Measurements from ENCODE around the gene GRM1.

Gene GRM1

GRCh38 chr6:146110990-146111389, 82.1 kb downstream of the GRM1 start:
- Histone ChIP-seq H3K9me2 (replicated peaks; ENCODE audit: control insufficient read depth, low read length) (no peaks in the 10 kb centered on the region), H3F3A (ENCODE audit: control insufficient read depth, insufficient read depth) (no peaks in the 10 kb centered on the region), H4K20me1 (ENCODE audit: control insufficient read depth, insufficient read depth, low read depth, low read length) (no peaks in the 10 kb centered on the region), H3K4me2 (ENCODE audit: low read length) (no peak overlapping the region), H3K4me1 (ENCODE audit: control insufficient read depth, low read length) (no peaks in the 10 kb centered on the region), H3K4me3 (ENCODE audit: low read length) (no peak overlapping the region), H3K79me2 (ENCODE audit: control insufficient read depth, low read length) (no peaks in the 10 kb centered on the region), H3K27me3 (ENCODE audit: control insufficient read depth, low read length) (no peaks in the 10 kb centered on the region), H3K27ac (ENCODE audit: low read depth, low read length) (no peak overlapping the region), H3K9me3 (ENCODE audit: control insufficient read depth, insufficient read depth, low read length) (no peaks in the 10 kb centered on the region), H3K36me3 (ENCODE audit: control insufficient read depth, low read length) (no peaks in the 10 kb centered on the region)
- no peak for TF ChIP-seq CTCF (IDR thresholded peaks at IDR 0.05; ENCODE audit: low read depth, low read length, poor library complexity, severe bottlenecking)
- TF ChIP-seq EZH2phosphoT487 (IDR thresholded peaks at IDR 0.05; ENCODE audit: borderline replicate concordance, low read length) = no peak

GRCh38 chr6:146111881-146112450, 83.1 kb downstream of the GRM1 start:
- Histone ChIP-seq H3K4me1 (ENCODE audit: control insufficient read depth, low read length) (no peaks in the 10 kb centered on the region), H3F3A (ENCODE audit: control insufficient read depth, insufficient read depth) (no peaks in the 10 kb centered on the region), H3K27me3 (ENCODE audit: control insufficient read depth, low read length) (no peaks in the 10 kb centered on the region), H3K4me2 (ENCODE audit: low read length) (no peak overlapping the region), H4K20me1 (ENCODE audit: control insufficient read depth, insufficient read depth, low read depth, low read length) (no peaks in the 10 kb centered on the region), H3K9me2 (replicated peaks; ENCODE audit: control insufficient read depth, low read length) (no peaks in the 10 kb centered on the region), H3K9me3 (ENCODE audit: control insufficient read depth, insufficient read depth, low read length) (no peaks in the 10 kb centered on the region), H3K36me3 (ENCODE audit: control insufficient read depth, low read length) (no peaks in the 10 kb centered on the region), H3K27ac (ENCODE audit: low read depth, low read length) (no peak overlapping the region), H3K79me2 (ENCODE audit: control insufficient read depth, low read length) (no peaks in the 10 kb centered on the region), H3K4me3 (ENCODE audit: low read length) (no peak overlapping the region)
- no peak for TF ChIP-seq CTCF (IDR thresholded peaks at IDR 0.05; ENCODE audit: low read depth, low read length, poor library complexity, severe bottlenecking)

GRCh38 chr6:146113084-146113623, 84.3 kb downstream of the GRM1 start:
- Histone ChIP-seq H3K27ac (ENCODE audit: low read depth, low read length) (no peak overlapping the region), H3K9me2 (replicated peaks; ENCODE audit: control insufficient read depth, low read length) (no peaks in the 10 kb centered on the region), H3K27me3 (ENCODE audit: control insufficient read depth, low read length) (no peaks in the 10 kb centered on the region), H3K36me3 (ENCODE audit: control insufficient read depth, low read length) (no peaks in the 10 kb centered on the region), H3K4me3 (ENCODE audit: low read length) (no peak overlapping the region), H3K4me1 (ENCODE audit: control insufficient read depth, low read length) (no peaks in the 10 kb centered on the region), H3F3A (ENCODE audit: control insufficient read depth, insufficient read depth) (no peaks in the 10 kb centered on the region), H4K20me1 (ENCODE audit: control insufficient read depth, insufficient read depth, low read depth, low read length) (no peaks in the 10 kb centered on the region), H3K79me2 (ENCODE audit: control insufficient read depth, low read length) (no peaks in the 10 kb centered on the region), H3K4me2 (ENCODE audit: low read length) (no peak overlapping the region), H3K9me3 (ENCODE audit: control insufficient read depth, insufficient read depth, low read length) (no peaks in the 10 kb centered on the region)
- TF ChIP-seq EZH2phosphoT487 (IDR thresholded peaks at IDR 0.05; ENCODE audit: borderline replicate concordance, low read length) = no peak
- no peak for TF ChIP-seq CTCF (IDR thresholded peaks at IDR 0.05; ENCODE audit: low read depth, low read length, poor library complexity, severe bottlenecking)

Measured in DOHH2 (cell line).